Measurements from ENCODE around the gene TULP4. TPM values are rescaled to one million over a fixed set of nuclear protein-coding genes. Genes with fewer than 3 reads are reported as not detected.
"Not testable (repeated sequence)": the region's sequence is repeated elsewhere in the genome, so short reads cannot be mapped to it uniquely, and the experiment has no call there.

The TULP4 gene
- polyA plus RNA-seq, 2 of the 4 experiments (the other 2 are of a cell fraction): 5.0 to 10.6 TPM

DNA sequence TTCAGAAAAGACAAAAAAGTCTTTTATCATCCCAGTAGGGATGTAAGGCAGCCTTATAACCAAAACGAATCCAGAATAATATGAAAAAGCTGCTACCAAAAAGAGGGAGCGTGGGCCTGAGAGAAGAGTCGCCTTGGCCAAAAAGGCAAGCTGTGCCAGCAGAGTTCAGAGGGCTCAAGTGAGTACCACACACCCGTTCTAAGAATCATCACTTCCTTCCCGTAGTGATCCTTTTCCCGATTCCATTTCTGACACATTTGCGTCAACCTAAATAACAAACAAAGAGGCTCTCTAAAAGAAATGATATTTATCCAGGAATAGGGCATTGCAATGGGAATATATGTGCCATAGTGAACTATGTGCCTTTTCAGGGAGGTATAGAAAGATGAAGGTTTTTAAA is 243.8 kb downstream of the TULP4 start:
- no peak for FAIRE-seq
- 66% methylated on average over 7 of the region's 7 CpGs for WGBS (ENCODE audit: missing lambda C conversion rate)
- CTCF ChIA-PET: no interaction called here

GRCh38 chr6:158557110-158557509 is 244.8 kb downstream of the TULP4 start:
- ATAC-seq; H3K4me3 ChIP-seq; H3K4me2 ChIP-seq; FAIRE-seq; POLR2A ChIA-PET; H3K9me3 ChIP-seq; CTCF ChIA-PET; DNase-seq (ENCODE audit: low read depth in 1 of 2, low spot score in 1 of 2); H3K27ac ChIP-seq: not testable (repeated sequence)
- peaks cover 16% of the 10 kb centered on the region; the same call in 2 of the 3 replicates for H3K4me1 ChIP-seq
- 92% methylated on average over 3 of the region's 3 CpGs for WGBS (ENCODE audit: missing lambda C conversion rate)

More for the DNA sequence above, 243.8 kb downstream of the TULP4 start:
- no peak overlapping the region for H3K27ac ChIP-seq
- DNase-seq (ENCODE audit: low read depth in 1 of 2, low spot score in 1 of 2) (no peak), ATAC-seq (no peak)
- TF ChIP-seq JUNB (IDR thresholded peaks at IDR 0.05): no peak
- TF ChIP-seq BHLHE40 (IDR thresholded peaks at IDR 0.05; ENCODE audit: low read depth, low read length): no peak
- no peak for TF ChIP-seq HEYL (CRISPR knock-in tag; IDR thresholded peaks at IDR 0.05)
- no peak for TF ChIP-seq EP300 (IDR thresholded peaks at IDR 0.05)
- TF ChIP-seq KDM1A (IDR thresholded peaks at IDR 0.05; ENCODE audit: low read depth): no peak
- no peak for TF ChIP-seq JUN (IDR thresholded peaks at IDR 0.05)
- TF ChIP-seq POLR2A (IDR thresholded peaks at IDR 0.05; ENCODE audit: low read length): no peak
- TF ChIP-seq NPAS2 (CRISPR knock-in tag; IDR thresholded peaks at IDR 0.05; ENCODE audit: borderline replicate concordance): no peak
- no peak for TF ChIP-seq HOXB13 (CRISPR knock-in tag; IDR thresholded peaks at IDR 0.05; ENCODE audit: low read depth)
- TF ChIP-seq, protein P1, sequence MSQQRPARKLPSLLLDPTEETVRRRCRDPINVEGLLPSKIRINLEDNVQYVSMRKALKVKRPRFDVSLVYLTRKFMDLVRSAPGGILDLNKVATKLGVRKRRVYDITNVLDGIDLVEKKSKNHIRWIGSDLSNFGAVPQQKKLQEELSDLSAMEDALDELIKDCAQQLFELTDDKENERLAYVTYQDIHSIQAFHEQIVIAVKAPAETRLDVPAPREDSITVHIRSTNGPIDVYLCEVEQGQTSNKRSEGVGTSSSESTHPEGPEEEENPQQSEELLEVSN (IDR thresholded peaks at IDR 0.05; ENCODE audit: borderline replicate concordance, low read depth): no peak
- TF ChIP-seq, protein P2, sequence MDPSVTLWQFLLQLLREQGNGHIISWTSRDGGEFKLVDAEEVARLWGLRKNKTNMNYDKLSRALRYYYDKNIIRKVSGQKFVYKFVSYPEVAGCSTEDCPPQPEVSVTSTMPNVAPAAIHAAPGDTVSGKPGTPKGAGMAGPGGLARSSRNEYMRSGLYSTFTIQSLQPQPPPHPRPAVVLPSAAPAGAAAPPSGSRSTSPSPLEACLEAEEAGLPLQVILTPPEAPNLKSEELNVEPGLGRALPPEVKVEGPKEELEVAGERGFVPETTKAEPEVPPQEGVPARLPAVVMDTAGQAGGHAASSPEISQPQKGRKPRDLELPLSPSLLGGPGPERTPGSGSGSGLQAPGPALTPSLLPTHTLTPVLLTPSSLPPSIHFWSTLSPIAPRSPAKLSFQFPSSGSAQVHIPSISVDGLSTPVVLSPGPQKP (IDR thresholded peaks at IDR 0.05; ENCODE audit: low read depth, low read length): no peak
- no peak for TF ChIP-seq HMGXB4 (CRISPR knock-in tag; IDR thresholded peaks at IDR 0.05; ENCODE audit: borderline replicate concordance)
- no peak for TF ChIP-seq ESRRA (IDR thresholded peaks at IDR 0.05; ENCODE audit: borderline replicate concordance, low read length)
- TF ChIP-seq SMC3 (IDR thresholded peaks at IDR 0.05): no peak
- no peak for TF ChIP-seq HOXB5 (CRISPR knock-in tag; IDR thresholded peaks at IDR 0.05)
- no peak for TF ChIP-seq USF2 (IDR thresholded peaks at IDR 0.05)
- TF ChIP-seq CBX8 (IDR thresholded peaks at IDR 0.05): no peak
- TF ChIP-seq CEBPB (IDR thresholded peaks at IDR 0.05): no peak
- no peak for TF ChIP-seq RAD21 (conservative IDR thresholded peaks at IDR 0.05 in 1 of 2, IDR thresholded peaks at IDR 0.05 in 1 of 2)
- H3K4me2 ChIP-seq: no peak overlapping the region
- no peak overlapping the region for H3K4me3 ChIP-seq
- no peaks in the 10 kb centered on the region for H3K9me3 ChIP-seq
- POLR2A ChIA-PET: no interaction called here
- peaks cover 6% of the 10 kb centered on the region; the same call in 2 of the 3 replicates for H3K4me1 ChIP-seq

DNA sequence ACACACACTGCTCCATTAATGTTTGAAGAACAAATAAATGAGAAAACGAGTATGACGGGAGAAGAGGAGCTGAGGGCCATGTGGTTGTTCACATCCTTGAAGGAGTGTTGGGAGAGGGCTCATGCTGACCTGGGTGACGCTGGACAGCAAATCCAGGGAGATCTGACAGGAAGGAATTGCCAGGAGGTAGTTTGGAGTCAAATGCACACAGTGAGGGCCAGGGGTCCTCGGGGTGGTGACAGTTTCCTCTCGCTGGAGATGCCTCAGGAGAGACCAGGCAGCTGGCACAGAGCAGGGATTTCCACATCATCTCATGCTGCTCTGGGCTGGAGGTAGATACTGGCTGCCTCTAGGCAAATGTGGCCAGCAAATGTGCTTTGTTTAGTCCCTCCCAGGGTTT is 245.7 kb downstream of the TULP4 start:
- Histone ChIP-seq H3K9me3 (no peaks in the 10 kb centered on the region), H3K27ac (no peak overlapping the region), H3K4me1 (peaks cover 17% of the 10 kb centered on the region; the same call in 2 of the 3 replicates), H3K4me3 (no peak overlapping the region), H3K4me2 (no peak overlapping the region)
- no peak for DNase-seq (ENCODE audit: low read depth in 1 of 2, low spot score in 1 of 2)
- no peak for TF ChIP-seq RAD21 (conservative IDR thresholded peaks at IDR 0.05 in 1 of 2, IDR thresholded peaks at IDR 0.05 in 1 of 2)
- no peak for TF ChIP-seq HDAC2 (IDR thresholded peaks at IDR 0.05)
- no peak for TF ChIP-seq CEBPB (IDR thresholded peaks at IDR 0.05)
- CTCF ChIA-PET: no interaction called here
- FAIRE-seq: no peak
- POLR2A ChIA-PET: interaction anchor here (0.6 kb wide), 1 partner anchor 262 kb away, joined by 6 read pairs; the partner anchor contains the start of gene EZR
- WGBS (ENCODE audit: missing lambda C conversion rate): 68% methylated on average over 5 of the region's 5 CpGs
- no peak for ATAC-seq
